PC-9 (cell line): Measurements from ENCODE around the gene NCKIPSD. TPM values are rescaled to one million over a fixed set of nuclear protein-coding genes. Genes with fewer than 3 reads are reported as not detected.

Experiments used
- BruUV-seq: library from RNA; stranded (reverse); fragments of 400-500 nt; replicated peaks from 2 replicates; lab custom pipeline; 2021; lab: Mats Ljungman, UMichigan
- CTCF ChIA-PET: fragments of 300-600 bp; sonication (Branson Sonifier 250); formaldehyde crosslinking; loops from one replicate; lab custom pipeline; 2022; ENCODE audit warnings: antibody characterized with exemption; lab: Charles Lee
- POLR2A ChIA-PET: fragments of 300-600 bp; sonication (Branson Sonifier 250); formaldehyde crosslinking; loops from one replicate; lab custom pipeline; 2022; ENCODE audit warnings: antibody characterized with exemption; ENCODE audit not compliant: unreplicated experiment; lab: Charles Lee
- DNase-seq, 2 experiments: peaks; one replicate each; pipeline versions ENCODE4 v3.0.0 to v3.0.0-alpha.2; 2015 to 2022; ENCODE audit warnings: mixed read lengths in 1 of 2
- H2AFZ ChIP-seq: fragments of 200-600 bp; sonication (generic); 2 replicates; pipeline ENCODE4 v1.8.1; 2017; ENCODE audit warnings: antibody characterized with exemption
- H3F3A ChIP-seq: fragments of 200-600 bp; sonication (generic); 2 replicates; pipeline ENCODE4 v1.8.1; 2017; ENCODE audit warnings: antibody characterized with exemption, mild to moderate bottlenecking, low read depth; ENCODE audit not compliant: insufficient read depth
- H3K27ac ChIP-seq: fragments of 200-600 bp; sonication (generic); 2 replicates; pipeline ENCODE4 v1.6.1; 2016; ENCODE audit warnings: mixed run types
- H3K27me3 ChIP-seq: fragments of 200-600 bp; sonication (generic); 2 replicates; pipeline ENCODE4 v1.6.1; 2016; ENCODE audit warnings: low read depth, mixed run types; ENCODE audit not compliant: insufficient read depth
- H3K36me3 ChIP-seq: fragments of 200-600 bp; sonication (generic); 2 replicates; pipeline ENCODE4 v1.6.1; 2016; ENCODE audit warnings: low read depth, mixed run types
- H3K4me1 ChIP-seq: fragments of 200-600 bp; sonication (generic); replicated peaks from 2 replicates; pipeline ENCODE4 v1.6.1; 2016; ENCODE audit warnings: mixed run types; ENCODE audit not compliant: insufficient read depth
- H3K4me2 ChIP-seq: fragments of 200-600 bp; sonication (generic); 2 replicates; pipeline ENCODE4 v1.6.1; 2017; ENCODE audit warnings: mixed run types
- H3K4me3 ChIP-seq: fragments of 200-600 bp; sonication (generic); 2 replicates; pipeline ENCODE4 v1.6.1; 2016; ENCODE audit warnings: mixed run types
- H3K79me2 ChIP-seq: fragments of 200-600 bp; sonication (generic); 2 replicates; pipeline ENCODE4 v1.6.1; 2017; ENCODE audit warnings: low read depth, mixed run types
- H3K9me2 ChIP-seq: fragments of 200-600 bp; sonication (generic); 2 replicates; pipeline ENCODE4 v1.8.1; 2017; ENCODE audit warnings: mild to moderate bottlenecking; ENCODE audit not compliant: insufficient read depth
- H3K9me3 ChIP-seq: fragments of 200-600 bp; sonication (generic); 2 replicates; pipeline ENCODE4 v1.8.1; 2016; ENCODE audit warnings: low read depth; ENCODE audit not compliant: insufficient read depth
- H4K20me1 ChIP-seq: fragments of 200-600 bp; sonication (generic); 2 replicates; pipeline ENCODE4 v1.8.1; 2017; ENCODE audit not compliant: insufficient read depth
- CTCF ChIP-seq: fragments of 200-600 bp; sonication (generic); conservative IDR thresholded peaks from 2 replicates; pipeline ENCODE4 v1.6.1; 2017; ENCODE audit warnings: mixed run types, antibody characterized with exemption, mild to moderate bottlenecking, moderate library complexity
- EZH2 ChIP-seq: fragments of 200-600 bp; sonication (generic); IDR thresholded peaks from 2 replicates; pipeline ENCODE4 v1.8.0; 2017; ENCODE audit warnings: antibody characterized with exemption, low read depth
- intact Hi-C: fragments of 100-400 bp; cut with micrococcal nuclease; formaldehyde crosslinking; loops from one replicate; pipeline ENCODE4 v1.10.0; 2022; ENCODE audit not compliant: unreplicated experiment
- total RNA-seq: library from RNA; stranded (reverse); gene quantifications from 2 replicates; pipeline ENCODE4 v1.2.3, GENCODE V29; 2021

The NCKIPSD gene
- total RNA-seq, 1 experiment from 2014 or later, result 53.3 TPM

GRCh38 chr3:48711727-48712126 is 26.0 kb upstream of the NCKIPSD start:
- peaks cover 73% of the 10 kb centered on the region for H4K20me1 ChIP-seq
- no peak for DNase-seq
- H3K4me2 ChIP-seq, result no peak overlapping the region
- H3K9me2 ChIP-seq, result no peaks in the 10 kb centered on the region
- peaks cover 23% of the 10 kb centered on the region for H3K36me3 ChIP-seq
- H3K79me2 ChIP-seq, result peaks cover 96% of the 10 kb centered on the region
- no peaks in the 10 kb centered on the region for H3K27me3 ChIP-seq
- POLR2A ChIA-PET, result no interaction called here
- intact Hi-C loops, result no loop called here
- BruUV-seq, result no TSS peak
- H2AFZ ChIP-seq, result no peak overlapping the region
- no peak overlapping the region for H3K27ac ChIP-seq
- no peaks in the 10 kb centered on the region; the same call in 1 of the 2 replicates for H3F3A ChIP-seq
- H3K9me3 ChIP-seq, result no peaks in the 10 kb centered on the region
- peaks cover 13% of the 10 kb centered on the region for H3K4me1 ChIP-seq
- H3K4me3 ChIP-seq, result no peak overlapping the region
- CTCF ChIA-PET, result no interaction called here
- TF ChIP-seq CTCF, result no peak

DNA sequence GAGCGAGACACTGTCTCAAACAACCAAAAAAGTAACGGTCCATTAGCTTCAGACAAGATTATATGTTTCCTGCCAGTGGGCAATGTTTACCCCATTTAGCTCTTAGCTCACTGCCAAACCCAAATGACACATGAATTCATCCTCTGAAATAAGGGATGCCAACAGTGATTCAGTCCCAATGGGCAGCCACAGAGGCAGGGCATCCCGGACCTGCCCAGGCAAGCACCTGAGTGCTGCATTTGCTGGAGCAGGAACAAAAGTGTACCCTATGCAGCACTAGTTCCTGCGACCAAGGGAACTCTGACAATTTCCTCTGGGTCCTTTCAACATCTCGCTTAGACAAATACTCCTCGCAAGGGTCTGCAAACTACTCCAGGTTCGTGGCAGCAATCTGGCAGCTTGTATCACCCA is 23.3 kb upstream of the NCKIPSD start:
- Histone ChIP-seq H3K36me3 (peaks cover 11% of the 10 kb centered on the region), H2AFZ (no peak overlapping the region), H3K4me2 (no peak overlapping the region), H3K79me2 (peaks cover 93% of the 10 kb centered on the region), H3K9me3 (no peaks in the 10 kb centered on the region), H3K27ac (no peak overlapping the region), H4K20me1 (peaks cover 81% of the 10 kb centered on the region), H3K27me3 (no peaks in the 10 kb centered on the region), H3K9me2 (no peaks in the 10 kb centered on the region), H3F3A (no peaks in the 10 kb centered on the region), H3K4me3 (no peak overlapping the region), H3K4me1 (no peaks in the 10 kb centered on the region)
- TF ChIP-seq EZH2 (no peak), CTCF (no peak)
- BruUV-seq, result no TSS peak
- intact Hi-C loops, result no loop called here
- ChIA-PET POLR2A (interaction anchor here (0.7 kb wide), 1 partner anchor 13 kb away, joined by 7 read pairs; no protein-coding TSS in a partner anchor), CTCF (no interaction called here)
- no peak for DNase-seq

- Histone ChIP-seq H3K79me2 (peaks cover 93% of the 10 kb centered on the region), H3K27me3 (no peaks in the 10 kb centered on the region), H3K36me3 (peaks cover 9% of the 10 kb centered on the region; the same call in 1 of the 2 replicates), H3F3A (no peaks in the 10 kb centered on the region), H3K27ac (no peak overlapping the region), H3K4me3 (no peak overlapping the region), H3K4me2 (no peak overlapping the region), H3K4me1 (no peaks in the 10 kb centered on the region), H3K9me2 (no peaks in the 10 kb centered on the region), H3K9me3 (no peaks in the 10 kb centered on the region), H2AFZ (no peak overlapping the region), H4K20me1 (peaks cover 80% of the 10 kb centered on the region)
- intact Hi-C loops, result no loop called here
- TF ChIP-seq CTCF (no peak), EZH2 (no peak)
- ChIA-PET POLR2A (interaction anchor here (0.6 kb wide), 1 partner anchor 8 kb away, joined by 5 read pairs; no protein-coding TSS in a partner anchor), CTCF (no interaction called here)
- DNase-seq, result no peak
- BruUV-seq, result no TSS peak
These were observed 22.8 kb upstream of the NCKIPSD start for GRCh38 chr3:48708481-48708889.
